GM12878 (cell line): Measurements from ENCODE around the gene VSTM4. TPM values are rescaled to one million over a fixed set of nuclear protein-coding genes. Genes with fewer than 3 reads are reported as not detected.

Source experiments
- ATAC-seq: fragments of 200-7000 bp; cut with Tn5 transposase; 3 replicates; pipeline ENCODE4 v1.9.1; 2020; ENCODE audit warnings: mild to moderate bottlenecking, moderate library complexity
- BruUV-seq: library from RNA; stranded (reverse); fragments of 400-500 nt; replicated peaks from 2 replicates; lab custom pipeline; 2021; lab: Mats Ljungman, UMichigan
- CTCF ChIA-PET: fragments of 300-600 bp; sonication (Branson Sonifier 250); formaldehyde crosslinking; extraction: SDS; loops from one replicate; lab custom pipeline; 2021; ENCODE audit warnings: inconsistent platforms; lab: Yijun Ruan, JAX
- POLR2A ChIA-PET: fragments of 350-600 bp; formaldehyde crosslinking; extraction: SDS; loops from one replicate; lab custom pipeline; 2021; ENCODE audit warnings: inconsistent platforms; lab: Charles Lee
- RAD21 ChIA-PET: fragments of 300-600 bp; sonication (Branson Sonifier 250); formaldehyde crosslinking; loops from one replicate; lab custom pipeline; 2023; ENCODE audit warnings: antibody characterized with exemption; ENCODE audit not compliant: unreplicated experiment; lab: Charles Lee
- SMC1A ChIA-PET: fragments of 300-600 bp; sonication (Branson Sonifier 250); formaldehyde crosslinking; loops from one replicate; lab custom pipeline; 2023; ENCODE audit not compliant: unreplicated experiment, uncharacterized antibody; lab: Charles Lee
- DNase-seq: peaks from one replicate; pipeline ENCODE4 v3.0.0-alpha.2; 2011; ENCODE audit warnings: low read depth, low spot score
- FAIRE-seq: peaks from 3 replicates; lab custom pipeline; 2011; peaks lifted over from hg19 to GRCh38; lab: Jason Lieb, UNC
- H2AFZ ChIP-seq: 2 replicates; pipeline ENCODE4 v1.6.0; 2011; ENCODE audit warnings: low read depth, low read length, control low read depth; ENCODE audit not compliant: control insufficient read depth
- H3K27ac ChIP-seq: 2 replicates; pipeline ENCODE4 v1.5.1; 2011; ENCODE audit warnings: control low read depth; ENCODE audit not compliant: control insufficient read depth, insufficient read depth
- H3K27me3 ChIP-seq, 2 experiments: replicated peaks in 1 of 2; 2 replicates each; pipeline versions ENCODE4 v1.6.0 to v1.6.1; 2011; ENCODE audit warnings: low read length in 1 of 2; ENCODE audit not compliant: control insufficient read depth in 2 of 2, insufficient read depth in 2 of 2
- H3K36me3 ChIP-seq, 2 experiments: 2 replicates each; pipeline ENCODE4 v1.5.1; 2011; ENCODE audit warnings: low read length in 1 of 2; ENCODE audit not compliant: control insufficient read depth in 2 of 2, insufficient read depth in 2 of 2
- H3K4me1 ChIP-seq: 2 replicates; pipeline ENCODE4 v1.6.1; 2011; ENCODE audit warnings: mild to moderate bottlenecking, low read length, moderate library complexity, mixed read lengths; ENCODE audit not compliant: control insufficient read depth, insufficient read depth
- H3K4me2 ChIP-seq: 2 replicates; pipeline ENCODE4 v1.6.0; 2011; ENCODE audit warnings: control low read depth; ENCODE audit not compliant: control insufficient read depth, insufficient read depth
- H3K4me3 ChIP-seq: fragments of 200-600 bp; sonication (generic); 2 replicates; pipeline ENCODE4 v1.5.1; 2016
- H3K79me2 ChIP-seq: 2 replicates; pipeline ENCODE4 v1.6.0; 2011; ENCODE audit warnings: low read length; ENCODE audit not compliant: control insufficient read depth, insufficient read depth
- H3K9ac ChIP-seq: 2 replicates; pipeline ENCODE4 v1.8.0; 2011; ENCODE audit warnings: low read length, control low read depth, mixed read lengths; ENCODE audit not compliant: control insufficient read depth, insufficient read depth
- H3K9me3 ChIP-seq: replicated peaks from 3 replicates; pipeline ENCODE4 v1.5.1; 2011; ENCODE audit warnings: mild to moderate bottlenecking, low read length; ENCODE audit not compliant: control insufficient read depth, insufficient read depth
- H4K20me1 ChIP-seq: 2 replicates; pipeline ENCODE4 v1.6.0; 2011; ENCODE audit not compliant: control insufficient read depth, insufficient read depth
- ATF7 ChIP-seq: fragments of 450-650 bp; IDR thresholded peaks from 2 replicates; pipeline ENCODE4 v1.6.1; 2016; ENCODE audit warnings: low read depth, mild to moderate bottlenecking
- CBFB ChIP-seq: IDR thresholded peaks from 2 replicates; pipeline ENCODE4 v1.6.1; 2016; ENCODE audit warnings: antibody characterized with exemption, low read depth
- CBX3 ChIP-seq: fragments of 200-600 bp; sonication (generic); IDR thresholded peaks from 2 replicates; pipeline ENCODE4 v1.6.1; 2016; ENCODE audit warnings: low read depth, borderline replicate concordance
- CHD1 ChIP-seq: IDR thresholded peaks from 2 replicates; pipeline ENCODE4 v1.6.1; 2012; ENCODE audit warnings: low read depth, low read length, improper control_type of control experiment
- CHD2 ChIP-seq: IDR thresholded peaks from 2 replicates; pipeline ENCODE4 v1.6.1; 2011; ENCODE audit warnings: low read depth, low read length, improper control_type of control experiment, borderline replicate concordance
- EP300 ChIP-seq, 2 experiments: fragments of 150-350 bp in 1 of 2; IDR thresholded peaks; 2 replicates each; pipeline ENCODE4 v1.6.1; 2011 to 2012; ENCODE audit warnings: low read depth in 2 of 2, low read length in 2 of 2, borderline replicate concordance in 1 of 2, improper control_type of control experiment in 1 of 2, inconsistent platforms in 1 of 2; ENCODE audit not compliant: control insufficient read depth in 1 of 2
- FOXK2 ChIP-seq: fragments of 450-650 bp; IDR thresholded peaks from 2 replicates; pipeline ENCODE4 v1.6.1; 2017; ENCODE audit warnings: mild to moderate bottlenecking, moderate library complexity
- KDM1A ChIP-seq: fragments of 200-600 bp; sonication (generic); IDR thresholded peaks from 2 replicates; pipeline ENCODE4 v1.6.1; 2016; ENCODE audit warnings: borderline replicate concordance
- MAX ChIP-seq: IDR thresholded peaks from 2 replicates; pipeline ENCODE4 v1.6.1; 2012; ENCODE audit warnings: low read depth, low read length, improper control_type of control experiment
- MYB ChIP-seq: fragments of 150-350 bp; IDR thresholded peaks from 2 replicates; pipeline ENCODE4 v1.6.1; 2014; ENCODE audit warnings: mild to moderate bottlenecking, low read depth, low read length, borderline replicate concordance
- NR2C2 ChIP-seq: IDR thresholded peaks from 2 replicates; pipeline ENCODE4 v1.6.1; 2011; ENCODE audit warnings: borderline replicate concordance, low read depth; ENCODE audit not compliant: control insufficient read depth, insufficient read length
- NRF1 ChIP-seq: conservative IDR thresholded peaks from 2 replicates; pipeline ENCODE4 v1.6.1; 2011; ENCODE audit warnings: mild to moderate bottlenecking, low read depth, low read length, improper control_type of control experiment
- RAD21 ChIP-seq: IDR thresholded peaks from 2 replicates; pipeline ENCODE4 v1.6.1; 2011; ENCODE audit warnings: mild to moderate bottlenecking, low read depth, low read length, moderate library complexity; ENCODE audit not compliant: insufficient read depth
- RB1 ChIP-seq: fragments of 450-650 bp; formaldehyde crosslinking; IDR thresholded peaks from 2 replicates; pipeline ENCODE4 v1.6.1; 2017; ENCODE audit warnings: mild to moderate bottlenecking, borderline replicate concordance
- SMAD5 ChIP-seq: IDR thresholded peaks from 2 replicates; pipeline ENCODE4 v1.6.1; 2016; ENCODE audit warnings: antibody characterized with exemption, low read depth
- SMARCA5 ChIP-seq: fragments of 450-650 bp; IDR thresholded peaks from 2 replicates; pipeline ENCODE4 v1.6.1; 2017; ENCODE audit warnings: mild to moderate bottlenecking
- SRF ChIP-seq, 2 experiments: IDR thresholded peaks; 2 replicates each; pipeline ENCODE4 v1.6.1; 2011; ENCODE audit warnings: low read depth in 2 of 2, low read length in 2 of 2, mild to moderate bottlenecking in 1 of 2, moderate library complexity in 1 of 2
- TCF3 ChIP-seq: IDR thresholded peaks from 2 replicates; pipeline ENCODE4 v1.6.1; 2012; ENCODE audit warnings: low read depth, mild to moderate bottlenecking, low read length, borderline replicate concordance; ENCODE audit not compliant: insufficient read depth
- ZSCAN29 ChIP-seq: fragments of 450-650 bp; IDR thresholded peaks from 2 replicates; pipeline ENCODE4 v1.6.1; 2017; ENCODE audit warnings: mild to moderate bottlenecking, moderate library complexity
- WGBS: methylation state at CpG from one replicate; pipeline ENCODE4 v1.1.6; 2016; ENCODE audit warnings: low lambda C conversion rate; ENCODE audit not compliant: insufficient replicate concordance, insufficient coverage; ENCODE audit errors: missing lambda C conversion rate; 5-methylcytosine and 5-hydroxymethylcytosine counted together
- in situ Hi-C: fragments of 300-500 bp; cut with MboI; formaldehyde crosslinking; loops from 9 replicates; pipeline ENCODE4 v1.14.3; 2018; ENCODE audit warnings: mixed read lengths
- intact Hi-C: fragments of 100-400 bp; cut with micrococcal nuclease; formaldehyde crosslinking; loops from one replicate; pipeline ENCODE4 v1.14.2; 2022; ENCODE audit not compliant: unreplicated experiment
- polyA plus RNA-seq, 11 experiments: library from polyadenylated mRNA; depleted of rRNA in 4 of 11; unstranded in 6 of 11; stranded (reverse) in 5 of 11; fragments of >200 nt; fragmentation: Nextera tagmentation in 4 of 11; fragmentation: Illumina TruSeq in 1 of 11; extraction: Ambion mirVana in 4 of 11; extraction: Trizol in 1 of 11; gene quantifications; 1 replicate in 1 of 11; 2 replicates in 10 of 11; pipeline versions ENCODE4 v1.2.1 to v1.2.3, GENCODE V29; 2011 to 2016; ENCODE audit warnings: inconsistent platforms in 2 of 11, missing spikeins in 2 of 11, low read depth in 1 of 11
- total RNA-seq, 4 experiments: library from RNA; depleted of rRNA in 3 of 4; stranded (reverse); fragments of >200 nt in 3 of 4; fragmentation: Illumina TruSeq in 1 of 4; extraction: Trizol in 1 of 4; gene quantifications; 2 replicates each; pipeline versions ENCODE4 v1.2.1 to v1.2.3, GENCODE V29; 2013 to 2021
- TF ChIP-seq, protein P1 (sequence below): IDR thresholded peaks from 2 replicates; pipeline ENCODE4 v1.6.1; 2011; ENCODE audit warnings: borderline replicate concordance, low read depth, mild to moderate bottlenecking, moderate library complexity, low read length; ENCODE audit not compliant: insufficient read depth, poor library complexity, severe bottlenecking
- TF ChIP-seq, protein P2 (sequence below): IDR thresholded peaks from 2 replicates; pipeline ENCODE4 v1.6.1; 2011; ENCODE audit warnings: low read depth, low read length, improper control_type of control experiment, borderline replicate concordance

VSTM4 gene
- total and polyA plus RNA-seq, 10 of the 15 experiments (the other 5 are each of a cell fraction or from before 2014, with no cell fraction given) = 0.01 to 0.14 (median 0.02) TPM; not detected in 7

DNA sequence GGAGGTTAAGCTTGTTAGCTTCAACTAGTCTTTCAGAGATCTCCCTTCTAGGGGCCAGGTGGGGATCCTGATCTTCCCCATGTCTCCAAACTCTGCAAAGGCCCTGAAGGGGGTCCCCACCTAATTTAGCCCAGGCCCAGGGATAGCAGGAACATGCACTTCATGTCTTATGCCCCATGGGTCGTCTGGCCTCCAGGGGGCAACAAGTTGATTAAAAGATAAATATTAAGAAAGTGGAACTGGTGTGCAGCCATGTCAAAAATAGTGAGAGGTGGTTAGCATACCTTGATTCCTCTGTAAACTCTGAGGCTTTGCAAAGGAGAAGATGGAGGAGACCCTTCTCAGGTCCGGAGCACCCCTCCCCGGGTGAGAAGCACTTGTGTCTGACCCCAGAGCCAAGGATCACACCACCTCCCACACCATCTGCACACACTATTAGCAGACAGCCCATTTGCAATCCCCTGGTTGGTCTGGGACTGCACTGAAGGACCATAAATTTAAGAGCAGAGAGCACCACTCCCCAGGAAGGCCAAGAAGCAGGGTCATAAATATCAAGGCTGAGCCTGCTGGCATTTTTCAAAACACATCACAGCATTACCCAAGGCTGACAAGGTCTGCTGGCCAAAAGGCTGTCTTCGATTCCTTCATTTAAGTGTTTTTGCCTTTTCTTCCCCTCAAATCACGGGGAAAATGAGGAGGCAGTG, 131.5 kb downstream of the VSTM4 start (continued):
- TF ChIP-seq RAD21 = 0 out of 2 replicates have a peak, but pooled peaks have one; percentile 7
- TF ChIP-seq TCF3 = no peak
- no peak for TF ChIP-seq SRF (IDR thresholded peaks at IDR 0.05; ENCODE audit: low read depth in 2 of 2, low read length in 2 of 2)

GRCh38 chr10:48982584-48982983, 132.7 kb downstream of the VSTM4 start:
- no peaks in the 10 kb centered on the region for H3K9me3 ChIP-seq
- FAIRE-seq (no peak), DNase-seq (no peak), ATAC-seq (no peak)
- no peak overlapping the region for H3K27ac ChIP-seq
- WGBS = 87% methylated on average over 5 of the region's 5 CpGs
- H3K4me3 ChIP-seq = no peak overlapping the region
- H4K20me1 ChIP-seq = no peaks in the 10 kb centered on the region
- ChIA-PET POLR2A (no interaction called here), SMC1A (no interaction called here), RAD21 (interaction anchor here (1.4 to 1.6 kb wide), 2 partner anchors 325 to 425 kb away, joined by 3 to 5 read pairs; no protein-coding TSS in a partner anchor), CTCF (interaction anchor here (0.7 to 2.3 kb wide), 6 partner anchors 17 to 531 kb away, joined by 3 to 7 read pairs (median 4); no protein-coding TSS in a partner anchor)
- BruUV-seq = no TSS peak
- intact Hi-C loops = loop anchor here (10.0 kb wide), 1 partner anchor 422 kb away; no protein-coding TSS in a partner anchor
- no peak overlapping the region for H3K4me2 ChIP-seq
- H3K27me3 ChIP-seq = no peaks in the 10 kb centered on the region
- peaks cover 14 to 17% of the 10 kb centered on the region in 2 experiments; a peak in 3 of 4 replicates for H3K36me3 ChIP-seq
- H3K4me1 ChIP-seq = no peaks in the 10 kb centered on the region
- H3K79me2 ChIP-seq = no peaks in the 10 kb centered on the region
- no peak overlapping the region for H3K9ac ChIP-seq
- no peak overlapping the region for H2AFZ ChIP-seq
- in situ Hi-C loops = no loop called here
- no peak for TF ChIP-seq CHD2
- no peak for TF ChIP-seq SRF (IDR thresholded peaks at IDR 0.05; ENCODE audit: low read depth in 2 of 2, low read length in 2 of 2)
- TF ChIP-seq SMARCA5 = no peak
- no peak for TF ChIP-seq ATF7
- no peak for TF ChIP-seq EP300 (IDR thresholded peaks at IDR 0.05; ENCODE audit: borderline replicate concordance in 1 of 2, control insufficient read depth in 1 of 2, low read depth in 2 of 2, low read length in 2 of 2)
- no peak for TF ChIP-seq NR2C2
- TF ChIP-seq MYB = no peak
- TF ChIP-seq, protein P1, sequence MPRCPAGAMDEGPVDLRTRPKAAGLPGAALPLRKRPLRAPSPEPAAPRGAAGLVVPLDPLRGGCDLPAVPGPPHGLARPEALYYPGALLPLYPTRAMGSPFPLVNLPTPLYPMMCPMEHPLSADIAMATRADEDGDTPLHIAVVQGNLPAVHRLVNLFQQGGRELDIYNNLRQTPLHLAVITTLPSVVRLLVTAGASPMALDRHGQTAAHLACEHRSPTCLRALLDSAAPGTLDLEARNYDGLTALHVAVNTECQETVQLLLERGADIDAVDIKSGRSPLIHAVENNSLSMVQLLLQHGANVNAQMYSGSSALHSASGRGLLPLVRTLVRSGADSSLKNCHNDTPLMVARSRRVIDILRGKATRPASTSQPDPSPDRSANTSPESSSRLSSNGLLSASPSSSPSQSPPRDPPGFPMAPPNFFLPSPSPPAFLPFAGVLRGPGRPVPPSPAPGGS = no peak
- TF ChIP-seq, protein P2, sequence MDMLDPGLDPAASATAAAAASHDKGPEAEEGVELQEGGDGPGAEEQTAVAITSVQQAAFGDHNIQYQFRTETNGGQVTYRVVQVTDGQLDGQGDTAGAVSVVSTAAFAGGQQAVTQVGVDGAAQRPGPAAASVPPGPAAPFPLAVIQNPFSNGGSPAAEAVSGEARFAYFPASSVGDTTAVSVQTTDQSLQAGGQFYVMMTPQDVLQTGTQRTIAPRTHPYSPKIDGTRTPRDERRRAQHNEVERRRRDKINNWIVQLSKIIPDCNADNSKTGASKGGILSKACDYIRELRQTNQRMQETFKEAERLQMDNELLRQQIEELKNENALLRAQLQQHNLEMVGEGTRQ = no peak
- TF ChIP-seq SMAD5 = no peak
- no peak for TF ChIP-seq CBFB
- TF ChIP-seq KDM1A = no peak
- TF ChIP-seq CBX3 = no peak
- TF ChIP-seq NRF1 = no peak
- TF ChIP-seq CHD1 = no peak
- no peak for TF ChIP-seq MAX
- TF ChIP-seq RB1 = no peak
- no peak for TF ChIP-seq ZSCAN29
- TF ChIP-seq FOXK2 = no peak
